Measurements from ENCODE around the gene MNAT1.
"Not testable (repeated sequence)": the region's sequence is repeated elsewhere in the genome, so short reads cannot be mapped to it uniquely, and the experiment has no call there.

Gene MNAT1

GRCh38 chr14:60738843-60739508 lies 4.4 kb downstream of the MNAT1 start:
- DNase-seq, result peak; percentile 48

DNA sequence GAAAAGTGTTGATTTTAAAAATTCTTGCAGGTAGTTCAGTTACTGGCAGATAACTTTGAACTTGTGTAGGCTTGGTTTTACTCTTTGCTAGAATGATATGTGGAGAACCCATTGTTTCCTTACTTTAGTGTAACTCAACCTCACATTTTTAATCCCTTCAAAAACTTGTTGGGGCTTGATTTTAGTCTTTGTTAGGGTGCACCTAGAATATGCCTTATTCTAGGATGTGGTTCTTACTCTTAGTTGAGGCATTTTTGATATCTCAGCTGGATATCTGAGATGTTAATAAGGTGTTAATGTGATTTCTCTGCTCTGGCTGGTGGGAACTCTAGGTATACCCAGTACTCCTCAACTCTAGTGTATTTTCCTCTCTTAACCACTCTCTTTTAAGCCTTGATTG lies 10.0 kb downstream of the MNAT1 start:
- DNase-seq, result no peak

- peak; percentile 93 for DNase-seq
Observed at GRCh38 chr14:60753264-60754119, 18.9 kb downstream of the MNAT1 start.

GRCh38 chr14:60756847-60757246 lies 22.3 kb downstream of the MNAT1 start:
- peak; percentile 2 for DNase-seq

DNA sequence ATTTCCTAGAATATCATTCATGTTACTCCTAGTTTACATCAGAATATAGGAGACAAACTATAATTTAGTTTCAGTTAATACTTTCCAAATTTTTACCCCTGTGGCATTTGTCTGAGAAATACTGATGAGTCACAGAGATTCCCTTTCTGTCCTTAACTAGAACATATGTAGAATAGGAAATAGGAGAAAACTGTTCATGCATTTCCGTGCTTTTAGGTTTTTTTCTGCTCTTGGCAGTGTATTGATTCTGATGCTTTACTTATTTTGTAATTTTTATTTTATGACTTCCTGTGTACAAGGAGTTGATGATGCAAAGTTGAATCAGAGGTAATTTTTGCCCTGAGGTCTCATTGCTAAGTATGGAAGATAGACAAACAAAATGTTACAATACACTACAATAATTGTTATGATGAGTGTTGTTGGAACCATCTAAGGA lies 23.0 kb downstream of the MNAT1 start:
- DNase-seq, result peak; percentile 35

- DNase-seq, result peak; percentile 8
Observed at GRCh38 chr14:60758885-60759284, 24.3 kb downstream of the MNAT1 start.

- no peak for DNase-seq
Observed at GRCh38 chr14:60760209-60760608, 25.6 kb downstream of the MNAT1 start.

DNA sequence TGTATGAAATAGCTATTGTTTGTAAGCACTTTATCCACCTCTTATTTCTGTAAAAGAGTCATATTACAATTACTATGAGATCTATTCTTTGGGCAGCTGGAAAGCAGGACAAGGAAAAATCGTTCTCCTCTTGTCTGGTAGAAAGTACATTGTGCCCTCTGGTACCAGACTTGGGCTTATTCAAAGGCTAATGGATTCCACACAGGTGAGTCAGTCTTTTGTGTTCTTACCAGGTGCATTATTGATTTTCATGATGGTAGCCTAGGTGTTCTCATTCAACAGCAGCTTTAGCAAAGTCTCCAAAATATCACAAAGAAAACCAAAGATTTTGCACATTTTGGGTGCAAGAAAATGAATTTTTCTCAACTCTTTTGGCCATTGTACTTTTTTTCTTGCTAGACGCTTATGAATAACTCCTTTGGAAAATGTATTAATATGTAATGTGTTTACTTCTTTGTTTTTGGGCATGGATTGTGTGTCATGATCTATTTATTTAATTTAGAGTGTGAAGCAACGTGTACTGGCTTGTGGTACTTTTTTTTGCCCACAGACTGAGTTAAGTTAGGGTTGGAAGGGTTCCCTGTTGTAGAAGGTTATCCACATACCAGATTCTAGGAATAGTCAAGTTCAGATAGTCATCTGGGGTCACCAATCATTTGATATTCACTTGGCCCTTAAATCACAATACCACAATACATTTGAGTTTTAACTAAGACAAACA lies 26.2 kb downstream of the MNAT1 start:
- DNase-seq, result no peak

DNA sequence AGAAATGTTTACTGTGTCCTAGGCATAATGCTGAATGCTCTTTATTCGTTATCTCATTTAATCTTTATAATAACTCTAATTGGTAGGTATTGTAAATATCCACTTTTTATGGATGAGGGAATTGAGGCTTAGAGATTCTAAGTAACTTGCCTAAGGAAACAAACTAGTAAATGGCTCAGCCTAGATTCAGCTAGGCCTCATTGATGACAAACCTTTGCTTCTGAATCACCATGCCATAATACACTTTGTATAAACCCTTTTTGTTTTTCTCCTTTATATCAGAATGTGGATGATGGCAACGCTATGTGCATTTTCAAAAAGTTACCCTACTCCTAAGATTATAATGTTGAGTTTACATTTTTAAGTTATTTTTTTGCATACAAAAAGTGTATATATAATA lies 34.0 kb downstream of the MNAT1 start:
- DNase-seq, result no peak

DNA sequence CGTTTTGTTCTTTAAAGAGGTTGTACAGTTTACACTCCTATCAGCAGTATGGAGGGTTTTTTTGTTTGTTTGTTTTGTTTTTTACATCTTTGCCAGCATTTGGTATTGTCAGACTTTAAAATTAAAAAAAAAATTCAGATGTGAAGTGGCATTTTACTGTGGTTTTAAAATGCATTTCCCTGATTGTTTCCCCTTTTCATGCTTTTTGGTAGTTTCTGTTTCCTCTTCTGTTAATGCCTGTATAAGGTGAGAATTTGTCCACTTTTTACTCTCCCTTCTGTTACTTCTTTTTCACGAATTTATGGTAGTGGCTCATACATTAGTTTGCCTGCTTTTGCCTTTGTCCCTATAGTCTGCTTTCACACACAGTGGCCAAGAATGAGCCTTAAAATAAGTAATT lies 36.6 kb downstream of the MNAT1 start:
- DNase-seq, result no peak

DNA sequence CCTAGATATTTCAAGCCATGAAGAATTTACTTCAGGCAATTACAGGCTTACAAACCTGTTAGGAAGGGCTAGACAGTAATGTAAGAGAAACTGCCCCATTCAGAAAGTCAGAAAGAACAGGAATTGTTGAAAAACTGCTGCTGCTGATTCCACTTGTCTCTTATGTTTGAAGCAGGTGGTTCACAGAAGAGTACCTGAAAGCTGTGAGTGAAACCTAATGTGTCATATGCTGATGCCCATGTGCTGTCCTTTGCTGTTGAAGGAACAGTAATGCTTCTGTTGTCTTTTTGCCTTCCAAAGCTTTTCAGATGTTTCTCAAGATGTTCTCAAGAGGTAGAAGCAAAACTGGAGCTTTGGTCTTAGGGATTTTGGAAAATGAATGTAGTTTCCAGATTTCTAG lies 39.0 kb downstream of the MNAT1 start:
- no peak for DNase-seq

DNA sequence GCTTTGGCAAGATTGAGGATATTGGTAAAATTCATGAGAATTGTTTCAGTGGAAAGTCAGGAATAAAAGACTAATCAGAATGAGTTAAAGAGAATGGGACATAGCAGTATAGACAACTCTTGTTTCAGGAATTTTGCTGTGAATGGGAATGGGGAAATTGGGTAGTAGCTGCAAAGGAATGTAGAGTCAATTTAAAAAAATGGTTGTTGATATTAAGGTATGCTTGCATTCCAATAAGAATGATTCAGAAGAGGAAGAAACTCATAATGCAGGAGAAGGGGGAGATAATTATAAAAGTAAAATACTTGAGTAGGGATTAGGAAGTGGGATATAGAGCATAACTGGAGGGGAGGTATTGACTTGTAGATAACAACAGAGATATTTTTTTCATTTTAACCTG lies 40.7 kb downstream of the MNAT1 start:
- DNase-seq, result no peak

DNA sequence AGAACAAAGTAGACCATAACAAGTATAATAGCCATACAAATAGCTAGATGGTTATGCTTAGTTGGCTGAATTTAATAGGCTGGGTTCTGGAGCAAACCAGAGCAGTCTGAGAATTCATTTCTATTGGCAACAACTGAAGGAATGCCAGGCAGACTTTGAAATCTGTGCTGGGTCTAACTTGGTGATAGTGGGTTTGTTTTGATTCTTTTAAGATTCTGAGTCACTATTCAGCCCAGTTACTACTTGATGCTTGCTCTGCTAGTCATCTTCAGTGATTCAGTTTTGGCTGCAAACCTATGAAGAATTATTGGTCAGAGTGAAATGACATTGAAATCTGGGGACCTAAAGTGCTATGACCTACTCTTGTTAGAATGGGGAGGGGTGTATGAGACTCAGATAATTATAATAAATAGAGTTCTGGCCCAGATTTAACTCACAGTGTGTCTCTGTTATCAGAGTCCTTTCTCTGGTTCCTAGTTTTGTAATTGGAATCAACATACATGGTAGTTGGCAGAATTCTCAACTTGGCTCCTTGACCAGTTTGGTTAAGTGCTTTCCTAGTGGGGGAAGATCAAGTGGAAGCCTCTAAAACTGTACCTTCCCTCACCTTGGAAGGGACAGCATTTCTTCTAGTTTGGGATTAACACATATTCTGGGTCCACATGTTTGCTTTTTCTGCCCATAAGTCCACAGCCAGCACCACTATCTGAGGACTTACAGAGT lies 43.5 kb downstream of the MNAT1 start:
- DNase-seq, result no peak

DNA sequence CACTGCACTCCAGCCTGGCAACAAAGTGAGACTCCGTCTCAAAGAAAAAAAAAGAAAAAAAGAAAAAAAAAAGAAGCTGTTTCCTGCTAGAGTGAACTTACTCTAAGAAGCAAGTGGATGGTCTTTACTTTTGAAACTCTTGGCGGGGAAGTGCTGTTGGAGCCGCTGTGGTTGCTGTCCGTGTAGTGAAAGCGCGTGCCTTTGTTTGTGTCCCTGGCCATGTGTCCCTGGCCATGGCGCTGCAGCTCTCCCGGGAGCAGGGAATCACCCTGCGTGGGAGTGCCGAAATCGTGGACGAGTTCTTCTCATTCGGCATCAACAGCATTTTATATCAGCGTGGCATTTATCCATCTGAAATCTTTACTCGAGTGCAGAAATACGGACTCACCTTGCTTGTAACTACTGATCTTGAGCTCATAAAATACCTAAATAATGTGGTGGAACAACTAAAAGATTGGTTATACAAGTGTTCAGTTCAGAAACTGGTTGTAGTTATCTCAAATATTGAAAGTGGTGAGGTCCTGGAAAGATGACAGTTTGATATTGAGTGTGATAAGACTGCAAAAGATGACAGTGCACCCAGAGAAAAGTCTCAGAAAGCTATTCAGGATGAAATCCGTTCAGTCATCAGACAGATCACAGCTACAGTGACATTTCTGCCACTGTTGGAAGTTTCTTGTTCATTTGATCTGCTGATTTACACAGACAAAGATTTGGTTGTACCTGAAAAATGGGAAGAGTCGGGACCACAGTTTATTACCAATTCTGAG lies 45.4 kb downstream of the MNAT1 start:
- DNase-seq, result not testable (repeated sequence)

- DNase-seq, result not testable (repeated sequence)
Observed at GRCh38 chr14:60780558-60780957, 46.0 kb downstream of the MNAT1 start.

DNA sequence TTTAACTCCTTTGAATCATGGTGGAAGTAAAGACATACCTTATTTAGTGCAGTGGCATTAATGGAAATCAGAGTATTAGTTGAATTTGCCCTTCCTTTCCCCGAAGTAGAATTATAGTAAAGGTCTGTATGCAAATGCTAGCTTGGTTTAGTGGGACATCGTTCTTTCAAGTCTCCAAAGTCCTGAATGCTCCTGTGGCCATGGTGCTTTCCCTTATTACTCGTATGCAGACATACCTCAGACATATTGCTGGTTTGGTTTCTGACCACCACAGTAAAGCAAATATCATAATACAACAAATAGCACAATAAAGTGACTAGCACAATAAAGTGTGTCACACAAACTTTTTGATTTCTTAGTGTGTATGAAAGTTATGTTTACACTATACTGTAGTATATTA lies 52.3 kb downstream of the MNAT1 start:
- no peak for DNase-seq

- DNase-seq, result peak; percentile 2
Observed at GRCh38 chr14:60789656-60790055, 55.1 kb downstream of the MNAT1 start.

GRCh38 chr14:60790850-60791249 lies 56.3 kb downstream of the MNAT1 start:
- no peak for DNase-seq

GRCh38 chr14:60796434-60796833 lies 61.9 kb downstream of the MNAT1 start:
- no peak for DNase-seq

DNA sequence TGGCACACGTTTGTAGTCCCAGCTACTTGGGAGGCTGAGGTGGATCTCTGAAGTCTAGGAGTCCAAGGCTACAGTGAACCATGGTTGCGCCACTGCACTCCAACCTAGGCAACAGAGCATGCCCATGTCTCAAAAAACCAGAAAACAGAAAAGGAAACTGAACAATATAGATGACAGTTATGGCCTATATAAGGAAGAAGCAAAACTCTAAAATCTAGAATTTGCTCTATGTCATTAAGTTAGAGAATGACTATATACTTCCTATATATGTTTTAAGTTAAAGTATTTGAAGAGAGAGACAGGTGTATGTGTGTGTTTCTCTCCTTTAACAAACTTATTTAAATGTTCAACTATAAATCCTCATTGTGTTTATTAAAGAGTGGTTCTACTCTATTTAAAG lies 65.8 kb downstream of the MNAT1 start:
- no peak for DNase-seq

DNA sequence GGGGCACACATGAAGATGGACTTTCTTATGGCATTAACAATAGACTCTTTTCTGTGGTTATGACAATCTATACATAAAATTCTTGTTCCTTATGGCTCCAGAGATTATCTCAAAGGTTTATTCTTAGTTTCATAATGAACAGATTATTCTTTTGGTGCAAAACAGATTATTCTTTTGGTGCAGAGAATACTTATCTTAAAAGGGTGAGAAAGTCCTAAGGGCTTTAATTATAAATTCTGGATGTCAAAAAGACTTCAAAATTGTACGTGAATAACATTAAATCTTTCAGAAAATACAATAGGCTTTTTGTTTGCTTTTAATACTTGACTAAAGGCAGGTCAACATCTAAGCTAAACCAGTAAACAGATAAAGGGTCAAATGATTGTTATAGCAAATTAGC lies 69.3 kb downstream of the MNAT1 start:
- DNase-seq, result no peak

DNA sequence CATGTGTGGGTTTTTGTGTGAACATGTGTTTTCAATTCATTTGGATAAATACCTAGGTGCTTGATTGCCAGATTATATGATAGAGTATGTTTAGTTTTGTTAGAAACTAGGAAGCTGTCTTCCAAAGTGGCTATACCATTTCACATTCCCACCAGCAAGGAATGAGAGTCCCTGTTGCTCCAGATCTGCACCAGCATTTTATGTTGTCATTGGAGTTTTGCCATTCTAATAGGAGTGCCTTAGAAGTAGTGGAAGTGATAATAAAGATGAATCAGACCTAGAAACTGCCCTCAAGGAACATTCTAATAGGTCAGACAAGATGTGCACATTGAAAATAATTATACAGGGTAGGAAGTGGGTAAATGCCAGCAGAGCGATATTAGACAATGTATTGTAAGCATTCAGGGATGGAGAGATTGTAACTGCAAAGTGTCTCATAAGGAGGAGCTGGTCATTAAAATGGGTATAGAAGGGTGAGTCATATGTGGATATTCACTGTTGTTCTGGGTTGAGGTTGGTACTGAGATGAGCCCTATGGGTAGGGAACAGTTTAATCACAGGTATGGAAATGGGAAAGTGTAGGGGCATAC lies 71.4 kb downstream of the MNAT1 start:
- no peak for DNase-seq
